ENCODE results near the gene SLC14A1. TPM values are rescaled to one million over a fixed set of nuclear protein-coding genes. Genes with fewer than 3 reads are reported as not detected.

Gene SLC14A1
- polyA plus RNA-seq, 1 donor from 2014 or later, result not detected

DNA sequence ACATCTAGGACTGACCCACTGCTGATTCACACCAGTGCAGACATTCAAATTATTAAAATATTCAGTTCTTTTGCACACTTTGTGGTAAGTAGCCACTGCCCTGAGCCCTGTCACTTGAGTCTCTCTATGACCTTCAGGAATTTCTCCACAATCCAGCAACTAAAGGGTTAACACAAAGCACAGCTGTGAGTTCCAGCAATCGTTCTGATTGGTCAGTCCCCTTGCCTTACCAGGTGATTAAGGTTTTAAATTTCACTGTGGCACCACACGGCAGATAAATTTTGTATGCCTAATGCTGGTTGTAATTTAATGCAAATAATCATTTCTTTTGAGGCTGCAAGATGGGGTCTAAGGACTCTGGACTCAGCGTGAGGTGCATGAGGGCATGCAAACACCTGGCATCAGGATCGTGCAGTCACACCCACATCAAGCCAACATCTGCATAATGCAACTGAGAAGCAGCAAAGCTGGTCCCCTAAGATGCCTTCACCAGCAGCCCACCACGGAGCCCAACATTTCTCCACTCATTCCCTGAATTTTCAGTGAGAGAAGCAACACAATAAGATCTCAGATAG, 36.6 kb downstream of the SLC14A1 start:
- no peaks in the 10 kb centered on the region for H3K9me2 ChIP-seq (ENCODE audit: insufficient read depth, low read length)
- TF ChIP-seq SMC3 (conservative IDR thresholded peaks at IDR 0.05; ENCODE audit: poor library complexity), result no peak
- no peak for TF ChIP-seq EP300 (conservative IDR thresholded peaks at IDR 0.05; ENCODE audit: poor library complexity, severe bottlenecking)
- TF ChIP-seq EZH2 (IDR thresholded peaks at IDR 0.05; ENCODE audit: borderline replicate concordance, insufficient read depth, low read length, poor library complexity, severe bottlenecking), result no peak
- TF ChIP-seq TAF1 (IDR thresholded peaks at IDR 0.05; ENCODE audit: low read depth), result no peak
- no peak for TF ChIP-seq RAD21 (conservative IDR thresholded peaks at IDR 0.05)
- no peak for TF ChIP-seq MXI1 (conservative IDR thresholded peaks at IDR 0.05; ENCODE audit: poor library complexity, severe bottlenecking)
- TF ChIP-seq, protein P1, sequence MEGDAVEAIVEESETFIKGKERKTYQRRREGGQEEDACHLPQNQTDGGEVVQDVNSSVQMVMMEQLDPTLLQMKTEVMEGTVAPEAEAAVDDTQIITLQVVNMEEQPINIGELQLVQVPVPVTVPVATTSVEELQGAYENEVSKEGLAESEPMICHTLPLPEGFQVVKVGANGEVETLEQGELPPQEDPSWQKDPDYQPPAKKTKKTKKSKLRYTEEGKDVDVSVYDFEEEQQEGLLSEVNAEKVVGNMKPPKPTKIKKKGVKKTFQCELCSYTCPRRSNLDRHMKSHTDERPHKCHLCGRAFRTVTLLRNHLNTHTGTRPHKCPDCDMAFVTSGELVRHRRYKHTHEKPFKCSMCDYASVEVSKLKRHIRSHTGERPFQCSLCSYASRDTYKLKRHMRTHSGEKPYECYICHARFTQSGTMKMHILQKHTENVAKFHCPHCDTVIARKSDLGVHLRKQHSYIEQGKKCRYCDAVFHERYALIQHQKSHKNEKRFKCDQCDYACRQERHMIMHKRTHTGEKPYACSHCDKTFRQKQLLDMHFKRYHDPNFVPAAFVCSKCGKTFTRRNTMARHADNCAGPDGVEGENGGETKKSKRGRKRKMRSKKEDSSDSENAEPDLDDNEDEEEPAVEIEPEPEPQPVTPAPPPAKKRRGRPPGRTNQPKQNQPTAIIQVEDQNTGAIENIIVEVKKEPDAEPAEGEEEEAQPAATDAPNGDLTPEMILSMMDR (IDR thresholded peaks at IDR 0.05; ENCODE audit: poor library complexity, severe bottlenecking), result no peak
- TF ChIP-seq POLR2AphosphoS5 (IDR thresholded peaks at IDR 0.05), result no peak
- TF ChIP-seq, protein P2, sequence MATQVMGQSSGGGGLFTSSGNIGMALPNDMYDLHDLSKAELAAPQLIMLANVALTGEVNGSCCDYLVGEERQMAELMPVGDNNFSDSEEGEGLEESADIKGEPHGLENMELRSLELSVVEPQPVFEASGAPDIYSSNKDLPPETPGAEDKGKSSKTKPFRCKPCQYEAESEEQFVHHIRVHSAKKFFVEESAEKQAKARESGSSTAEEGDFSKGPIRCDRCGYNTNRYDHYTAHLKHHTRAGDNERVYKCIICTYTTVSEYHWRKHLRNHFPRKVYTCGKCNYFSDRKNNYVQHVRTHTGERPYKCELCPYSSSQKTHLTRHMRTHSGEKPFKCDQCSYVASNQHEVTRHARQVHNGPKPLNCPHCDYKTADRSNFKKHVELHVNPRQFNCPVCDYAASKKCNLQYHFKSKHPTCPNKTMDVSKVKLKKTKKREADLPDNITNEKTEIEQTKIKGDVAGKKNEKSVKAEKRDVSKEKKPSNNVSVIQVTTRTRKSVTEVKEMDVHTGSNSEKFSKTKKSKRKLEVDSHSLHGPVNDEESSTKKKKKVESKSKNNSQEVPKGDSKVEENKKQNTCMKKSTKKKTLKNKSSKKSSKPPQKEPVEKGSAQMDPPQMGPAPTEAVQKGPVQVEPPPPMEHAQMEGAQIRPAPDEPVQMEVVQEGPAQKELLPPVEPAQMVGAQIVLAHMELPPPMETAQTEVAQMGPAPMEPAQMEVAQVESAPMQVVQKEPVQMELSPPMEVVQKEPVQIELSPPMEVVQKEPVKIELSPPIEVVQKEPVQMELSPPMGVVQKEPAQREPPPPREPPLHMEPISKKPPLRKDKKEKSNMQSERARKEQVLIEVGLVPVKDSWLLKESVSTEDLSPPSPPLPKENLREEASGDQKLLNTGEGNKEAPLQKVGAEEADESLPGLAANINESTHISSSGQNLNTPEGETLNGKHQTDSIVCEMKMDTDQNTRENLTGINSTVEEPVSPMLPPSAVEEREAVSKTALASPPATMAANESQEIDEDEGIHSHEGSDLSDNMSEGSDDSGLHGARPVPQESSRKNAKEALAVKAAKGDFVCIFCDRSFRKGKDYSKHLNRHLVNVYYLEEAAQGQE (IDR thresholded peaks at IDR 0.05; ENCODE audit: borderline replicate concordance), result no peak
- H3K4me2 ChIP-seq (ENCODE audit: low read length), result no peak overlapping the region
- H3K27ac ChIP-seq (ENCODE audit: low read length), result no peak overlapping the region
- no peaks in the 10 kb centered on the region for H4K20me1 ChIP-seq (ENCODE audit: insufficient read depth)
- H3K27me3 ChIP-seq (ENCODE audit: insufficient read depth, low read depth, low read length), result no peaks in the 10 kb centered on the region
- H3K36me3 ChIP-seq (ENCODE audit: insufficient read depth, low read length), result no peaks in the 10 kb centered on the region
- no peaks in the 10 kb centered on the region for H3K9me3 ChIP-seq (ENCODE audit: low read length)
- no peak overlapping the region for H3K4me3 ChIP-seq (ENCODE audit: low read length)
- no peak overlapping the region for H3K9ac ChIP-seq (ENCODE audit: low read length)
- H3K79me2 ChIP-seq (replicated peaks; ENCODE audit: insufficient read depth, low read length), result no peaks in the 10 kb centered on the region
- no peak overlapping the region for H2AFZ ChIP-seq (ENCODE audit: low read depth, low read length)
- H3F3A ChIP-seq (ENCODE audit: insufficient read depth, low read length, poor library complexity, severe bottlenecking), result no peaks in the 10 kb centered on the region

DNA sequence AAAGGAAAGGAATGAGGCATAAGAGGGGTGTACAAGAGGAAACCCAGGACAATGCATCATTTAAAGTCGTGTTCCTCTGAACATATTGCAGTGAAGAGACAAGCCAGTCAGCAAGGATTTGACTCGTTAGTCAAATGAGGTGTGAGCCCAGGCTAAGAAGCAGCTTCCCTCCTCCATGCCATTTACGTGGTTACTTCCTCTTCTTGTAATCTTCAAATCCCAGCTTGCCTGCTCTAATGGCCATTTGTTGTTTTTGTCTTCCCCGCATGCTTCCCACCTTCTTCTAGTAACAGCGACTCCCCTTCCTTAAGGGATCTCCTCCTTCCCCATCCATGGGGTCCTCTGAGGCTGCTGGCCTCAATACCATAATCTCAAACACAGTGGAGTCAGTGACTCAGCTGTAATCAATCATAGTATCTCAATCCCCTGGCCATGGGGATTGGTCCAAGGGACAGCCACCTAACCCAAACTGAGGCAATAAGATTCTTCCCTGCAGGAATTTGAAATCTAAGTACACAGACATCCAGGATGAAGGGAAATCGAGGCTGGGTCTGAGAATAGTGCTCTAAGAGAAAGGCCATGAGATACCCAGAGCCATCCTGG, 37.6 kb downstream of the SLC14A1 start:
- H3K79me2 ChIP-seq (replicated peaks; ENCODE audit: insufficient read depth, low read length), result no peaks in the 10 kb centered on the region

More for the DNA sequence above, 37.6 kb downstream of the SLC14A1 start:
- Histone ChIP-seq H3K27me3 (ENCODE audit: insufficient read depth, low read depth, low read length) (no peaks in the 10 kb centered on the region), H3K9me2 (ENCODE audit: insufficient read depth, low read length) (no peaks in the 10 kb centered on the region), H3K4me2 (ENCODE audit: low read length) (no peak overlapping the region), H3K4me3 (ENCODE audit: low read length) (no peak overlapping the region), H3K9ac (ENCODE audit: low read length) (no peak overlapping the region), H4K20me1 (ENCODE audit: insufficient read depth) (no peaks in the 10 kb centered on the region), H3K9me3 (ENCODE audit: low read length) (no peaks in the 10 kb centered on the region), H3K36me3 (ENCODE audit: insufficient read depth, low read length) (no peaks in the 10 kb centered on the region), H3K27ac (ENCODE audit: low read length) (no peak overlapping the region), H2AFZ (ENCODE audit: low read depth, low read length) (no peak overlapping the region), H3F3A (ENCODE audit: insufficient read depth, low read length, poor library complexity, severe bottlenecking) (no peaks in the 10 kb centered on the region)
- TF ChIP-seq POLR2AphosphoS5 (IDR thresholded peaks at IDR 0.05) (no peak), RAD21 (conservative IDR thresholded peaks at IDR 0.05) (no peak), SMC3 (conservative IDR thresholded peaks at IDR 0.05; ENCODE audit: poor library complexity) (no peak), TAF1 (IDR thresholded peaks at IDR 0.05; ENCODE audit: low read depth) (no peak), EZH2 (IDR thresholded peaks at IDR 0.05; ENCODE audit: borderline replicate concordance, insufficient read depth, low read length, poor library complexity, severe bottlenecking) (no peak), MXI1 (conservative IDR thresholded peaks at IDR 0.05; ENCODE audit: poor library complexity, severe bottlenecking) (no peak), EP300 (conservative IDR thresholded peaks at IDR 0.05; ENCODE audit: poor library complexity, severe bottlenecking) (no peak)
- TF ChIP-seq, protein P1 (IDR thresholded peaks at IDR 0.05; ENCODE audit: poor library complexity, severe bottlenecking), result no peak
- TF ChIP-seq, protein P2 (IDR thresholded peaks at IDR 0.05; ENCODE audit: borderline replicate concordance), result no peak

All from neural cell (in vitro differentiated cells).